Activated naive CD4-positive, alpha-beta T cell treated with anti-CD3 and anti-CD28 coated beads, Interleukin-2, amount 10 ng/mL, durations not matched to agents 7 days and 5 days (primary cell): ENCODE results near the gene GPR3.
A peak's percentile ranks its signal among the peaks of the same experiment; 100 is the strongest.

ENCODE experiments used
- CTCF ChIA-PET: fragments of 350-600 bp; sonication (Branson Sonifier 250); formaldehyde crosslinking; loops from one replicate; lab custom pipeline; 2021; ENCODE audit warnings: antibody characterized with exemption; lab: Charles Lee
- DNase-seq: peaks from one replicate; pipeline ENCODE4 v3.0.0-alpha.2; 2020
- H3K27ac Mint-ChIP-seq: one replicate; pipeline ENCODE4 v1.8.0; 2021; ENCODE audit warnings: mild to moderate bottlenecking, moderate library complexity, mixed read lengths
- H3K27me3 Mint-ChIP-seq: one replicate; pipeline ENCODE4 v1.8.0; 2021; ENCODE audit warnings: mild to moderate bottlenecking, mixed read lengths
- H3K36me3 Mint-ChIP-seq: one replicate; pipeline ENCODE4 v1.8.0; 2021; ENCODE audit warnings: mixed read lengths
- H3K4me1 Mint-ChIP-seq: one replicate; pipeline ENCODE4 v1.8.0; 2021; ENCODE audit warnings: mixed read lengths
- H3K4me3 Mint-ChIP-seq: one replicate; pipeline ENCODE4 v1.8.0; 2021; ENCODE audit warnings: mild to moderate bottlenecking, moderate library complexity, mixed read lengths
- H3K9me3 Mint-ChIP-seq: one replicate; pipeline ENCODE4 v1.8.0; 2021; ENCODE audit warnings: mixed read lengths

Gene GPR3

DNA sequence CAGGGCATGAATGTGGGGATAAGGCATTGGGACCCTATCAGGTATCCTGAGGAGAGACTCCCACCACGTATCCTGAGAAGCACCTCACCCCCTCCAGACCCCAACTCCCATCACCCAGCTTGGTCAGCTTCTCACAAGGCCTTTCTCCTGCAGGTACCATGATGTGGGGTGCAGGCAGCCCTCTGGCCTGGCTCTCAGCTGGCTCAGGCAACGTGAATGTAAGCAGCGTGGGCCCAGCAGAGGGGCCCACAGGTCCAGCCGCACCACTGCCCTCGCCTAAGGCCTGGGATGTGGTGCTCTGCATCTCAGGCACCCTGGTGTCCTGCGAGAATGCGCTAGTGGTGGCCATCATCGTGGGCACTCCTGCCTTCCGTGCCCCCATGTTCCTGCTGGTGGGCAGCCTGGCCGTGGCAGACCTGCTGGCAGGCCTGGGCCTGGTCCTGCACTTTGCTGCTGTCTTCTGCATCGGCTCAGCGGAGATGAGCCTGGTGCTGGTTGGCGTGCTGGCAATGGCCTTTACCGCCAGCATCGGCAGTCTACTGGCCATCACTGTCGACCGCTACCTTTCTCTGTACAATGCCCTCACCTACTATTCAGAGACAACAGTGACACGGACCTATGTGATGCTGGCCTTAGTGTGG is 1.3 kb downstream of the GPR3 start:
- Mint-ChIP-seq H3K36me3 (no peaks in the 10 kb centered on the region), H3K9me3 (no peaks in the 10 kb centered on the region), H3K4me3 (peak overlapping the region; percentile 71), H3K4me1 (peaks cover 22% of the 10 kb centered on the region), H3K27ac (no peak overlapping the region), H3K27me3 (peaks cover 28% of the 10 kb centered on the region)
- DNase-seq: no peak
- CTCF ChIA-PET: interaction anchor here (1.0 to 19.8 kb wide), 5 partner anchors 37 to 348 kb away, joined by 3 to 536 read pairs (median 6); no protein-coding TSS in a partner anchor

DNA sequence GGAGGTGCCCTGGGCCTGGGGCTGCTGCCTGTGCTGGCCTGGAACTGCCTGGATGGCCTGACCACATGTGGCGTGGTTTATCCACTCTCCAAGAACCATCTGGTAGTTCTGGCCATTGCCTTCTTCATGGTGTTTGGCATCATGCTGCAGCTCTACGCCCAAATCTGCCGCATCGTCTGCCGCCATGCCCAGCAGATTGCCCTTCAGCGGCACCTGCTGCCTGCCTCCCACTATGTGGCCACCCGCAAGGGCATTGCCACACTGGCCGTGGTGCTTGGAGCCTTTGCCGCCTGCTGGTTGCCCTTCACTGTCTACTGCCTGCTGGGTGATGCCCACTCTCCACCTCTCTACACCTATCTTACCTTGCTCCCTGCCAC is 1.8 kb downstream of the GPR3 start:
- peak overlapping the region; percentile 38 for H3K4me3 Mint-ChIP-seq
- no peak for DNase-seq
- CTCF ChIA-PET: interaction anchor here (1.4 to 19.8 kb wide), 9 partner anchors 28 to 348 kb away, joined by 4 to 536 read pairs (median 7); partner anchors contain the start of genes AHDC1 and MAP3K6
- peaks cover 25% of the 10 kb centered on the region for H3K27me3 Mint-ChIP-seq
- H3K27ac Mint-ChIP-seq: no peak overlapping the region
- H3K9me3 Mint-ChIP-seq: no peaks in the 10 kb centered on the region
- H3K4me1 Mint-ChIP-seq: peaks cover 22% of the 10 kb centered on the region
- H3K36me3 Mint-ChIP-seq: no peaks in the 10 kb centered on the region

DNA sequence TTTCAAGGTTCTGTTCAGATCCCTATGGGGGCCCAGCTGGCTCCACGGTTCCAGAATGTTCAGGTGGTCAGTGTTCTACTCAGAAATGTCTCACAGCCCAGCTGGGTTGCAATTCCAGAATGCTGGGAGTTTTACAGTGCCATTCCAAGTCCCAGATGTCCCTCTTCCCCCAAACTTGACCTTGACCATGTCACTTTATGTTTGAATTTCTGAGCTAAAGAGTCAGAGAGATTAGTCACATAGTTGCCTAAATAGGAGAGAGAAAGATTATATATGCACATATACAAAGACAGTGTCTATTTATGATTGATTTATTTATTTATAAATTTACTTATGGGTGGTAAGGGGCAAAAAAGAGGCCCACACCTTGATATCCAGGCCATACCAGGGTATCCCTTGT is 2.5 kb downstream of the GPR3 start:
- Mint-ChIP-seq H3K27me3 (peaks cover 23% of the 10 kb centered on the region), H3K4me1 (peaks cover 22% of the 10 kb centered on the region), H3K36me3 (no peaks in the 10 kb centered on the region), H3K27ac (no peak overlapping the region), H3K9me3 (no peaks in the 10 kb centered on the region), H3K4me3 (no peak overlapping the region)
- no peak for DNase-seq
- CTCF ChIA-PET: interaction anchor here (0.9 to 19.8 kb wide), 16 partner anchors 13 to 349 kb away, joined by 3 to 536 read pairs (median 5); partner anchors contain the start of genes AHDC1 and MAP3K6

DNA sequence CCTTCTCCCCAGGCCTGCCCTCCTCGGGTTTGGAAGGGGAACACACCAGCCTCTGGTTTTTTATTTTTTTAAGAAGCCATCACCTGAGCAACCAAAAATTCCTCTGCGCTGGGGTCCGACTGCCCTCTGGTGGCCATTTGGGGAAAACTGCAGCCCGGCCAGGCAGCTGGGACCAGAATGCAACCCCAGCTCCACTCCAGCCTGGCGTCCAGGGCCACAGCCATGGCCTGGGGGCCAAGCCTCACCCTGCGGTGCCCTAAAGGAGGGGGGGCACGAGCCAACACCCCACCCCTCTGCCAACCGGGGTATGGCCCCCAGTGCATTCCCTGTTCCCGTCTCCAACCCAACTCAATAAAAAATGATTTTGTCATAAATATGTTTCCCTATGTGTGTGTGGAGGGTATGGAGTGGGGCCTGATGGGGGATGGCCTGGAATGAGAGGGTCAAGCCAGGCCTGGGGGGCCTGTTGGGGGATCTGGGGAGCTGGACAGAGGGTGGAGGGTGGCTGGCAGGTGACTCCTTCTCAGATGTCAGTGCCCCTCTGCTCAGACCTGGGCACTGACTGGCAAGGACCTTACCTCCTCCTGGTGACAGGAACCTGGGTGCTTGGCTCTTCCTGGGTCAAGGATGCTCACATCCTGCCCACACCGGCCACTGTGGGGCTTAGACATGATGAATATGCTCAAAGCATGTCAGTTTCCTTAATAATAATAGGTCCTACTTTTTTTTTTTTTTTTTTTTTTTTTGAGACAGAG is 3.2 kb downstream of the GPR3 start:
- peaks cover 18% of the 10 kb centered on the region for H3K27me3 Mint-ChIP-seq
- H3K4me3 Mint-ChIP-seq: no peak overlapping the region
- peaks cover 22% of the 10 kb centered on the region for H3K4me1 Mint-ChIP-seq
- H3K9me3 Mint-ChIP-seq: no peaks in the 10 kb centered on the region
- CTCF ChIA-PET: interaction anchor here (0.6 to 19.8 kb wide), 19 partner anchors 12 to 350 kb away, joined by 3 to 536 read pairs (median 4); partner anchors contain the start of genes AHDC1 and MAP3K6
- H3K36me3 Mint-ChIP-seq: no peaks in the 10 kb centered on the region
- no peak overlapping the region for H3K27ac Mint-ChIP-seq
- DNase-seq: peak; percentile 88

DNA sequence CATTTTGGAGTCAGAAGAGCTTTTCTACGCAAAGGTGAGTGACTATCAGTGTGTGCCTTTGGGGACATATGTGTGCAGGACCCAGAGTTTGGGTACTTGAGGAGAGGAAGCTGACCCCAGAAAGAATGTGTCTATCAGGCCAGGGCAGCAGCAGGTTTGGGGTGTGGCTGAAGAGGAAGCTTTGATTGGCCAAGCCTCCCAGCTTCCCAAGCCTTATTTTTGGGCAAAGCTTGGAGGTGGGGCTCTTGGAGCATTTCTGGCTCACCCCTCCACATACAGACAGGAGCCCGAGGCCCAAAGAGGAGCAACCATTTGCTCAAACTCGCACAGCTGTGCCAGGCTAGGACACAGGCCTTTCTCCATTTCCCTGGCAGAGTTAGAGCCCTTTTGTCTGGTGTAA is 4.7 kb downstream of the GPR3 start:
- CTCF ChIA-PET: interaction anchor here (0.8 to 19.8 kb wide), 8 partner anchors 14 to 304 kb away, joined by 3 to 536 read pairs (median 8); partner anchors contain the start of gene AHDC1
- H3K27ac Mint-ChIP-seq: no peak overlapping the region
- H3K27me3 Mint-ChIP-seq: peaks cover 3% of the 10 kb centered on the region
- H3K4me1 Mint-ChIP-seq: peaks cover 15% of the 10 kb centered on the region
- DNase-seq: no peak
- H3K9me3 Mint-ChIP-seq: no peaks in the 10 kb centered on the region
- no peak overlapping the region for H3K4me3 Mint-ChIP-seq
- no peaks in the 10 kb centered on the region for H3K36me3 Mint-ChIP-seq

DNA sequence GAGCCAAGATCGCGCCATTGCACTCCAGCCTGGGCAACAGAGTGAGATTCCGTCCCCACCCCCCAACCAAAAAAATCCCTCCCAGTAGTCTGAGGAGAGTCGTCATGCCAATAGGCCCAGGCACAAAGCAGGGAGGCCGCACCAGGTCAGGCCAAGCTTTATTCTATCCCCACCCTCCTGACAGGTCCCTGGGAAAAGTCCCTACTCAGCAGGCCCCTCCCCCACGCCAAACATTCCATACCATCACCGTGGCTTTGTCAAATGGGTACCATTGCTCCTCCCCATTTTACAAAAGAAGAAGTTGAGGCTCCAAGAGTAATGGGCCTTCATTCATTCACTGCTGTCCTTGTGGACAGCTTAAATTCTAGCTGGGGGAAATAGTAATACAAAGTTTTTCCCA is 5.3 kb downstream of the GPR3 start:
- CTCF ChIA-PET: interaction anchor here (1.2 to 19.8 kb wide), 8 partner anchors 10 to 265 kb away, joined by 3 to 536 read pairs (median 8); partner anchors contain the start of genes AHDC1 and MAP3K6
- no peak for DNase-seq
- Mint-ChIP-seq H3K4me3 (no peak overlapping the region), H3K9me3 (no peaks in the 10 kb centered on the region), H3K4me1 (peaks cover 11% of the 10 kb centered on the region), H3K27me3 (no peaks in the 10 kb centered on the region), H3K27ac (no peak overlapping the region), H3K36me3 (no peaks in the 10 kb centered on the region)

DNA sequence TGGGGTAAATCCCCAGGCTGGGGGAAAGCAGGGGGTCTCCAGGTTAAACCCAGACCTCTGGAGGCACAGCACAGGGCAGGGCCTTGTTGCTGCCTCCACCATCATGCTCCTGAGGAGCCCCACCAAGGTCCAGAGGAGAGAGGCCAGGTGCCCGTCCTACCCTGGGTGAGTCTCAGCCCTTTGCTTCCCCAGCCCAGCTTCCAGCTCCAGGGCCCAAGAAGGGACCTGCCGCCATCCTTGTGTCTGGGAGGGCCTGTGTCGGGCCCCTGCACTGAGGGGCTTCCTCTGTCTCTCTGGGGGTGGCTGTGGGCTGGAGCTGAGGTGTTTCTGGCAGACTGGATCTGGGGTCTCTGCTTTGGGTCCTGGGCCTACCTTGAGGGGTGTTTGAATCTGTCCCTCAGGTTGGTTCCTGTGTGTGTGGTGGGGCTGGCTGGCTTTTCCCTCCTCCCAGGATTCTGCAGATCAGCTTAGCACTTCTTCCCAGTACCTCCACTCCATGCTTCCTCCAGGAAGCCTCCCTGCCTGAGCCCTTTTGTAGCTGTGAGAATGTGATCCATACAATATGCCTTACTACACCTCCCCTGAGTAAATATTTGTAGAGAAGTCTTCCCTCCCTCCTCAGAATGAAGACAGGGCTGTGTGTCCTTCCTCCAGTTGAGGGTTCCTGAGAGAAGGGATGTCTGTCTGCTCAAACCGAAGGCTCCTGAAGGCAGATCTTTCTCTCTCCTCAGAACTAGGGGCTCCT is 6.2 kb downstream of the GPR3 start:
- no peak overlapping the region for H3K4me3 Mint-ChIP-seq
- peaks cover 14% of the 10 kb centered on the region for H3K4me1 Mint-ChIP-seq
- no peak for DNase-seq
- H3K36me3 Mint-ChIP-seq: no peaks in the 10 kb centered on the region
- H3K27me3 Mint-ChIP-seq: no peaks in the 10 kb centered on the region
- H3K27ac Mint-ChIP-seq: peak overlapping the region; percentile 19
- CTCF ChIA-PET: interaction anchor here (1.2 to 19.8 kb wide), 6 partner anchors 11 to 264 kb away, joined by 3 to 536 read pairs (median 5); partner anchors contain the start of genes AHDC1 and MAP3K6
- no peaks in the 10 kb centered on the region for H3K9me3 Mint-ChIP-seq

DNA sequence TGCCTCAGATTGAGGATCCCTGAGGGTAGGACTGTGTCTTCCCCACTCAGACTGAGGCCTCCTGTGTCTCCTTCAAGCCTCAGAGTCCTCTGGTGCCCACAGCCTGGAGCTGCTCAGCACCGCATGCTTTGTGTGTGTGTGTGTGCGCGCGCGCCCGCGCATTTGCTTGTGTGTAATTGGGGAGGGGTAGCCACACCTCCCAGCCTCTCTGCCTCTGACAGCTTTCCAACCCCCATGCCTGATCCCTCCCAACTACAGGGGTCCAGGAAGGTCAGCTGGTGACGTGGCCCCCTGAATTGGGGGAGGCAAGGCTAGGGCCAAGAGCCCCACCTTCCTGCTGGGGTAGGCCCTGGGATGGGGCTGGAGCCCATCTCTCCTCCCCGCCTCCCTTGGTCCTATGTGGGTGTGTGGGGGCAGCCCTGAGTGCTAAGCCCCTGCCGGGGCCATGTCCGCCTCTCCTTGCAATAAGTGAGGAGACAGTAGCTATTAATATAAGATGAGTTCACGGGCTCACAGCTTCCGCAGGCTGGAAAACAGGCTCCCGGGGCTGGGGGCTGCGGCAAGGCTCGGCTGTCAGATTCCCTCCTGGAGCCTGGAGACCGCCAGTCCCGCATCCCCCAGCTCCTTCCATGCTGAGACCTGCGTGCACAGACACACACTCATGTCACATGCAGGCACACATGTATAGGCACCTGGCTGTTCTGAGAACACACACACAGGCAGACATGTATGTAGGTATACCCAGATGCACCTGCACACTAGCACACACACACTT is 7.0 kb downstream of the GPR3 start:
- Mint-ChIP-seq H3K4me1 (peaks cover 23% of the 10 kb centered on the region), H3K36me3 (no peaks in the 10 kb centered on the region), H3K4me3 (no peak overlapping the region), H3K27ac (peak overlapping the region; percentile 19), H3K27me3 (no peaks in the 10 kb centered on the region), H3K9me3 (no peaks in the 10 kb centered on the region)
- no peak for DNase-seq
- CTCF ChIA-PET: interaction anchor here (2.2 to 19.8 kb wide), 3 partner anchors 98 to 264 kb away, joined by 7 to 536 read pairs (median 103); partner anchors contain the start of gene AHDC1

DNA sequence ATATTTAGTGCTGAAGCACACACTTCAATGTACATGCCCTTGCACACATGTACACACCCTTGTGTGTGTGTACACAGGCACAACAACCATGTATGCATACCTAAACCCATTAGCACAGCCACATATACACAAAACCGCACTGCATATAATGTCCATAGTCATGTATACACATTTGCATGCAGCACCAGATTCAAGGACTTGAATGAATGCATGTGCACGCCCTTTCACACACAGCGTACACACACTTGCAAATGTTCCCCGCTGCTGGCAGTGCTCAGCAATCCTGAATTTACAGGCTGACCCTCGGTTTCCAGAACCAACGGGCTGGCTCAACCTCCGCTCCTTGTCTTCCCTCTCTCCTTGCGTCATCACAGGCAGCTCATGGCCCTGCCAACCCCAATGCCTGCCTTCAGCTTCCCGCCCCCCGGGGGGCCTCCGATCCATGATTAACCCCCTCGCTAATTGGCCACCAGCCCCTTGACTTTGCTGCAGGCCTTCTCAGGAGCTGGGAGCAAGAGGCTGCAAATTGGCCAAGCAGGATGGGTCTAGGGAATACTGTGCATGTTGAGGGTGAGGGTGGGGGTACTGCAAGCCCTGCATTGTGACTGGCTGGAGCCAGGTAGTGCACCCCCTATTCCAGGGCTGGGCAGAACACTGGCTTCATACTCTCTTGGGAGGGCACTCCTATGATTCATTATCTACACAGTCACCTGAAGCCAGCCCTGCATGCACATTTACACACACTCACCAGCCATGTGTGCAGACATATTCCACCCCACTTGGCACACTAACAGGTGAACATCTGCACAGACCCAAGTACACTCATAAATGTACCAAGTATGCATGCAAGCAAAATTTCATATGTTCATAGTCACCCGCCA is 7.9 kb downstream of the GPR3 start:
- no peak overlapping the region for H3K27ac Mint-ChIP-seq
- H3K36me3 Mint-ChIP-seq: no peaks in the 10 kb centered on the region
- CTCF ChIA-PET: interaction anchor here (10.3 to 19.8 kb wide), 2 partner anchors 99 to 206 kb away, joined by 103 to 536 read pairs; partner anchors contain the start of gene AHDC1
- no peak overlapping the region for H3K4me3 Mint-ChIP-seq
- no peaks in the 10 kb centered on the region for H3K9me3 Mint-ChIP-seq
- DNase-seq: no peak
- peaks cover 22% of the 10 kb centered on the region for H3K4me1 Mint-ChIP-seq
- no peaks in the 10 kb centered on the region for H3K27me3 Mint-ChIP-seq

DNA sequence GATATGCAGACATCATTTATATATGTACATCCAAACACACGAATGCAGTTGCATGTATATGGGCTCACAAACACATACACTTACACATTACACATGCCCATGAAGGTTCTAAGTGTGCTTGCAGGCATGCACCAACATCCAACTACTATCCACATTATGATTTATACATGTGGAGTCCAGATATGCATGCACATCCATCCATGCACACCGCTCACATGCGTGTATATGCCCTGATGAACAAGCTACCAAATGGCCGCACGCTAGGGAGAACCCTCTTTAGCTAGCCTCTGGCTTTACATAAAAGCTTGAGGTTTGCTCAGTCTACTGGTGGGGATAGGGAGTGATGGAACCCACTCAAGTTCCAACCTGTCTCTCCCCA is 8.5 kb downstream of the GPR3 start:
- no peaks in the 10 kb centered on the region for H3K36me3 Mint-ChIP-seq
- no peaks in the 10 kb centered on the region for H3K9me3 Mint-ChIP-seq
- H3K4me3 Mint-ChIP-seq: no peak overlapping the region
- CTCF ChIA-PET: interaction anchor here (0.9 to 10.3 kb wide), 5 partner anchors 10 to 206 kb away, joined by 3 to 103 read pairs (median 4); partner anchors contain the start of gene AHDC1
- peaks cover 18% of the 10 kb centered on the region for H3K4me1 Mint-ChIP-seq
- no peak overlapping the region for H3K27ac Mint-ChIP-seq
- no peaks in the 10 kb centered on the region for H3K27me3 Mint-ChIP-seq
- DNase-seq: no peak

DNA sequence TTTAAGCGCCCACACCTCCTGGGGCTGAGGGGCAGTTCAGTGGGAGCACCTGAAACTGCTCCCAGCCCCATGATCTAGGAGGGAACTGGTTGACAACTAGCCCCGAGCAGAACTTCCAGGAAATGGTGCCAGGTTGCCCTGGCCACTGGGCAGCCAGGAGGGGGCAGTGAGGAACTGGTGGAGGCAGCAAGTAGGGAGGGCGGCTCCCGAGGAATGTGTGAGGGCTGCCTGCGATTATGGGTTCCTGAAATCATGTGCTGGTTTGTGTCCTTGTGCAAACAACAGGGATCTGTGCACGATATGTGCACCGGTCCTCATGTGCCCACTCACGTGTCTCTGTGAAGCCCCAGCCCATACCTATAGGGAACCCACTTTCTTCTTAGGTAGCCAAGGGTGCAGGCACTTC is 9.9 kb downstream of the GPR3 start:
- Mint-ChIP-seq H3K36me3 (peaks cover 10% of the 10 kb centered on the region), H3K9me3 (no peaks in the 10 kb centered on the region), H3K27ac (no peak overlapping the region), H3K4me1 (peaks cover 18% of the 10 kb centered on the region), H3K4me3 (no peak overlapping the region), H3K27me3 (no peaks in the 10 kb centered on the region)
- CTCF ChIA-PET: interaction anchor here (0.7 to 10.3 kb wide), 19 partner anchors 9 to 261 kb away, joined by 3 to 103 read pairs (median 4); partner anchors contain the start of gene AHDC1
- DNase-seq: no peak

DNA sequence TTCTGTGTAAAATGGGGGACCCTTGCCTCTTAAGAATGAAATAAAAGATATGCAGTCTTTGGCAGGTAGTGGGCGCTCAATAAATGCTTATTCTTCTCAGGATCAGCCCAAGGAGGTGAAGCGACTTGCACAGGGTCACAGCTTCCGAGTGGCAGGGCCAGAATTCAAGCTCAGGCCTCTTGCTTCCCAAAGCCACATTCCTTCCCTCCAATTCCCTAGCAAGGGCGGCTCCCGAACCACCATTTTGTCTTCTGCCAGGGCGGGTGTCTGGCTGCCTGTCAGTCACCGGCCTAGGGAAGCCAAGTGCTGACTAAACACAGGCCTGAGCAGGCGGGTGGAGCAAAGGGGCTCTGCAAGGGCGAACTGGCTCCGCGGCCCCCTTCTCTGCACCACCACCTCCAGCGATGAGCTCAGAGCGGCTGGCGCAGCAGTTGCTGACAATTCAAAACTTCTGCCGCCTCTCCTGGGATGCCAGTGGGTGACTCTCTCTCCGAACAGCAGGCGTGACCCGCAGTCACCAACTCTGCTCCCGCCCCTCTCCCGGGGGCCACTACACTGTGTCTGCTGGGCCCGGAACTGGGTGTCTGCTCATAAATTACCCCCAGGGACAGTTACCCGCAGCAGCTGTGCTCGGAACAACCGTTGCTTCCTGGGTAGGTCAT is 10.8 kb downstream of the GPR3 start:
- no peak overlapping the region for H3K27ac Mint-ChIP-seq
- H3K27me3 Mint-ChIP-seq: no peaks in the 10 kb centered on the region
- CTCF ChIA-PET: interaction anchor here (0.8 to 10.3 kb wide), 15 partner anchors 8 to 260 kb away, joined by 3 to 103 read pairs (median 4); partner anchors contain the start of gene AHDC1
- no peaks in the 10 kb centered on the region for H3K9me3 Mint-ChIP-seq
- no peak for DNase-seq
- peaks cover 18% of the 10 kb centered on the region for H3K4me1 Mint-ChIP-seq
- H3K36me3 Mint-ChIP-seq: peaks cover 15% of the 10 kb centered on the region
- no peak overlapping the region for H3K4me3 Mint-ChIP-seq
